Measurements from ENCODE around the gene SORCS3. TPM values are rescaled to one million over a fixed set of nuclear protein-coding genes. Genes with fewer than 3 reads are reported as not detected.

The SORCS3 gene
- total RNA-seq, 2 donors from 2014 or later: not detected

DNA sequence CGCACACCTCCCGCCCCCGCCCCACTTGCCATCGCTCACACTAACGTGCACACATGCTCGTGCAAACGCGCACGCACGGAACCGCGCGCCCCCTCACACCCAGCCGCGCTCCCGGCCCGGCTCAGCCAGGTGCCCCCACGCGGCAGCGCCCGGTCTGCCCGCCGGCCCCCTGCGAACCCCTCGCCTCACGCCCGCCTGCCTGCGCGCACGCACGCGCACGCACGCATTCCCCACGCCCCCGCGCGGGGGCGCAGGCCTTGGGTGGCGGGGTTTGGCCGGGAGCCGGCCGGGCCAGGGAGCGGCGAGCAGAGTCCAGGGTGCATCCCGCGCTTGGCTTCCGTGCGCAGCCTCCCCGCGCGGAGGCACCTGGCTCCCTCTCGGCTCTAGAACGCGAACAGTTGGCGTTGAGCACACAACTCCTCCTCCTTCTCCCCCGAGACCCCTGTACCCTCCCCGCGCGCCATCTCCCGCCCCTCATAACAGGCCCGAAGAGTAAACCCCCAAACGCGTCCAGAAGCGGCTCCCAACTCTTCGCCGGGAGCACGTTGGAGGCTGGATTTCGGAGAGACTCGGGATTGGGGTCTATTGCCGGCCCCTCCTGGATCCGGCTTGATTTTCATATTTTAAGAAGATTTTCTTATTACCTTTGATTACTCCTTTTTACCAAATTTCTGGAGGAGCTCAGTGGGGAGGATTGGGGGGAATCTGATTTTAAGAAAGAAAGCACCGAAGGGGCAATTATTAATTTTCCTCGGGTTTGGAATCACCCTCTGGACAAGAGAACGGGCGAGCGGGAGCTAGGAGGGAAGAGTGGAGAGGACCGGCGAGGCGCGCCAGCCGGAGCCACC is 527 bp upstream of the SORCS3 start:
- Mint-ChIP-seq H3K36me3 (no peaks in the 10 kb centered on the region), H3K27ac (peak overlapping the region in 1 of 2 donors; percentile 50), H3K9me3 (no peaks in the 10 kb centered on the region)
- DNase-seq (ENCODE audit: low spot score in 2 of 2) (no peak), ATAC-seq (no peak)

- DNase-seq (ENCODE audit: low spot score in 2 of 2): no peak
- Mint-ChIP-seq H3K27ac (no peak overlapping the region), H3K9me3 (no peaks in the 10 kb centered on the region), H3K36me3 (no peaks in the 10 kb centered on the region)
- no peak for ATAC-seq
Measured at GRCh38 chr10:104641937-104642657, 1.0 kb downstream of the SORCS3 start.

GRCh38 chr10:104642658-104643302 is 1.7 kb downstream of the SORCS3 start:
- H3K27ac Mint-ChIP-seq: no peak overlapping the region
- ATAC-seq (peak; percentile 5 to 66), DNase-seq (ENCODE audit: low spot score in 2 of 2) (peak in 1 of 2 donors; percentile 58)
- no peaks in the 10 kb centered on the region for H3K9me3 Mint-ChIP-seq
- no peaks in the 10 kb centered on the region for H3K36me3 Mint-ChIP-seq

DNA sequence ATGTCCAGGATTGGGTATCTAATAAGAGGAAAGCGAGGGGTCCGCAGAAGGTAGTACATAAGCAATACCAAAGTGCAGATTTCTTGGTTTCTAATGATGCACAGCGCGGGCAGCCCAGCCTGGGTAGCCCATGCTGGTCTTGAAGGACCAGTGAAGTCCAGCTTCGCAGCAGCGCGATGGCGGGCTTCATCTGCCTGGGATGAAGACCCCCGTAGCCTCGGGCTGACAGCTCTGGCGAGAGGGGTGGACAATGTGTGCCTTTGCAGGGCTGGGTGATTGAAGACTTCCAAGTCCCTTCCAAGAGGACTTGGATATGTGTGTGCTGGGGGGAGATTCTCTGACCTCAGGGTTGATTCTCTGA is 2.2 kb downstream of the SORCS3 start:
- Mint-ChIP-seq H3K27ac (no peak overlapping the region), H3K36me3 (no peaks in the 10 kb centered on the region), H3K9me3 (no peaks in the 10 kb centered on the region)
- ATAC-seq (no peak), DNase-seq (ENCODE audit: low spot score in 2 of 2) (no peak)

- DNase-seq (ENCODE audit: low spot score in 2 of 2) (no peak), ATAC-seq (no peak)
- Mint-ChIP-seq H3K36me3 (no peaks in the 10 kb centered on the region), H3K9me3 (no peaks in the 10 kb centered on the region), H3K27ac (no peak overlapping the region)
Measured at GRCh38 chr10:104646146-104646545, 5.1 kb downstream of the SORCS3 start.

DNA sequence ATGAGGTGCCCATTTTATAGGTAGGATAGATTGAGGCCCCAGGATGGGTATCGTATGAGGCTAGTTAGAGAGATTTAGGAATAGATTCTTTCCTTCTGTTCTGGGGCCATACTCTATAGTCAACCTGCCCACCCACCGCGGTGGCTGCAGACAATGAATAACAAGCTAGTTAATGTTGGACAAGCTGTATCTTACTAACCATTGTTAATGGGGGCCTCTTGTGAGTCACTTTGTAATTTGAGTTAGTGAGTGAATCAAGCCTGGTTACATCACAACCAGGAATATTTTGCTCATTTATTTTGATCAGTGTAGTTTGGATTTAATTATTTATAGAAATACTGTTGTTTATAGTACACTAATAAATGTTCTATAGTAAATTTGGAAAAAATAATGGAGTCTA is 7.3 kb downstream of the SORCS3 start:
- no peak for DNase-seq (ENCODE audit: low spot score in 2 of 2)
- H3K27ac Mint-ChIP-seq: no peak overlapping the region
- no peak for ATAC-seq
- H3K9me3 Mint-ChIP-seq: no peaks in the 10 kb centered on the region
- H3K36me3 Mint-ChIP-seq: no peaks in the 10 kb centered on the region

- H3K9me3 Mint-ChIP-seq: no peaks in the 10 kb centered on the region
- no peak for DNase-seq (ENCODE audit: low spot score in 2 of 2)
Measured at GRCh38 chr10:104650072-104650471, 9.0 kb downstream of the SORCS3 start.

DNA sequence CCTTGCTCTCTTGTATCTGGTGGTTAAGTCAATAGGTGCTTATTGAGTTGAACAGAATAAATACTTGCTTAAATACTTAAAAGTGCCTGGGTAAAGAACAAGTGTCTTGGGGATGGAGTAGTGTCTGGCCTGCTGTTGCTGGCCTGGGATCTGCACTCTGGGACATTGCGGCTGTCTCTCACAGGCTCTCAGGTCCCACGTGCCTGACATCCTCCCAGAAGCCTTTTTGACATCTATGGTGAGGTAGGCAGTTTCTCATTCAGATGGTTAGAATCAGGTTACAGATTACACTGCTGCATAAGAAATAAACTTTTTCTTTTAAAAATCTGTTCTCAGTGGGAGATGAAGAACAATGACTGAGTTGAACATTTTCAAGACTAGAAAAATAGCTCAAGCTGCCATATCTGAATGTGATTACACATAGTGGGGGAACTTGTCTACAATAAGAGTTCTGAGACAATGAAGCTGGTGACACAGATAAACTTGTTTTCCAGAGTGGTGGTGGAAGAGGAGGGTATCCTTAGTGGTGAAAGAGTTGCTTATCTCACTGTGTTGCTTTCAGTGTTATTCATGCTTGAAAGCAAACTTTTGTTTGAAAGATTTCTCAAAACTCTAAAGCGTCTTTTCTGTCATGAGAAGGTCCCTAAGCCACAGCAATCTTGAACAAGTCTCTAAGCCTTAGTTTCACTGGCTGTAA is 9.7 kb downstream of the SORCS3 start:
- Mint-ChIP-seq H3K27ac (no peak overlapping the region), H3K36me3 (no peaks in the 10 kb centered on the region), H3K9me3 (no peaks in the 10 kb centered on the region)
- no peak for ATAC-seq
- DNase-seq (ENCODE audit: low spot score in 2 of 2): no peak

More at GRCh38 chr10:104650072-104650471, 9.0 kb downstream of the SORCS3 start:
- no peak for ATAC-seq
- Mint-ChIP-seq H3K36me3 (no peaks in the 10 kb centered on the region), H3K27ac (no peak overlapping the region)

GRCh38 chr10:104657036-104657435 is 15.9 kb downstream of the SORCS3 start:
- no peak for DNase-seq (ENCODE audit: low spot score in 2 of 2)
- Mint-ChIP-seq H3K27ac (no peak overlapping the region), H3K36me3 (no peaks in the 10 kb centered on the region), H3K9me3 (no peaks in the 10 kb centered on the region)
- ATAC-seq: no peak

DNA sequence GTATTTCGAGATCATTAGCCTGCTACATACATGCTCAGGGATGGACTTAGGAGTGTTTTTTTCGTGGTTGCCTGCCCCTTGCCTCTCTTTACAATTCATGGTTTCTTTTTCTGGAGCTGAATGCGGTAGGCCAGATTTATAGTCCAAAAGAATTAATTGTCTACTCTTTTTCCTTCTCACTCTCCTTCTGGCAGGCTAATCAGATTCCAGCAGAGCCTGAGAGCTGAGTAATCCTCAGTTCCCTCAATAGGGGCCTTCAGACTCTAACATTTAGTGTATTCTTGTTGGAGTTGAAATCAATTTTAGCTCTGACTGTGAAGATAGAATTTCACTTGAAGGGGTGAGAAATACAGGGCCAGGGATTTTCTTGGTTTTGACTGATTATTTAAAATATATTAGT is 16.4 kb downstream of the SORCS3 start:
- Mint-ChIP-seq H3K36me3 (no peaks in the 10 kb centered on the region), H3K9me3 (no peaks in the 10 kb centered on the region), H3K27ac (no peak overlapping the region)
- DNase-seq (ENCODE audit: low spot score in 2 of 2) (no peak), ATAC-seq (no peak)

- DNase-seq (ENCODE audit: low spot score in 2 of 2) (no peak), ATAC-seq (no peak)
- Mint-ChIP-seq H3K36me3 (no peaks in the 10 kb centered on the region), H3K27ac (no peak overlapping the region), H3K9me3 (no peaks in the 10 kb centered on the region)
Measured at GRCh38 chr10:104658067-104658466, 17.0 kb downstream of the SORCS3 start.

DNA sequence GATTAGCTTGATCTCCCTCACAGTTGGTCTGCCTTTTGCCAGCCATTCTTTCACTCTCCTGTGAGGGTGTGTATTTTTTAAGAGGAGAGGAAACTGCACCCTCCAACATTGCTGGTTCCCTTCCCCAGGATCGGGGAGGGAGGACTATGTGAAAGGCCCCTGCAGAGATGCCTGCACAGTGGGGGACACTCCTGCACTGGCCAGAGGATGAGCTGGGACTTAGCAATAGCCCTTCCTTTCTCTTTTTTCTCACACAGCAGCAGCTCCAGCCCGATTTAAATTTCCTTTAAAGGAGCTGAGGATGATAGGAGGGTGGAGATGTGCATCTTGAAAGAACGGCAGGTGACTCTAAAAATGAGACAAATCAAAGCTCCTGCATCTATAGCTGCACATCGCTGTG is 18.7 kb downstream of the SORCS3 start:
- Mint-ChIP-seq H3K36me3 (no peaks in the 10 kb centered on the region), H3K9me3 (no peaks in the 10 kb centered on the region), H3K27ac (no peak overlapping the region)
- DNase-seq (ENCODE audit: low spot score in 2 of 2) (no peak), ATAC-seq (no peak)

DNA sequence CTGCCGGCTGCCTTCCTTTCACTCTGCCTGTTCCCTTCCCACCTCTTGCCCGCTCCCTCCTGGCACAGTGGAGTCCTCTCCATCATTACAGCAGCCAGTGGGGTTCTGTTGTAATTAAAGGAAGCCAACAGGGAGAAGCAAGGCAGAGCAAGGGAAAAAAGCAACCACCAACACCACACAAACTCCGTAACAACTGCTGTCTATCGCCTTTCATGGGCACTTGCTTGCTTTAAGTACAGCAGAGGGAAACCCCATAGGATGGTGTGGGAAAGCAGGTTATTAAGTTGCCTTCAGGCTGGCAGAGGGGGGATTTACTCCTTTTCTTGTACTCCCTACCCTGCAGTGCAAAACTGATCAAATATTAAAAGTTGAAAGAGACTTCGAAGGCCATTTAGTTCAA is 22.0 kb downstream of the SORCS3 start:
- Mint-ChIP-seq H3K9me3 (no peaks in the 10 kb centered on the region), H3K36me3 (no peaks in the 10 kb centered on the region), H3K27ac (no peak overlapping the region)
- ATAC-seq (no peak), DNase-seq (ENCODE audit: low spot score in 2 of 2) (no peak)

DNA sequence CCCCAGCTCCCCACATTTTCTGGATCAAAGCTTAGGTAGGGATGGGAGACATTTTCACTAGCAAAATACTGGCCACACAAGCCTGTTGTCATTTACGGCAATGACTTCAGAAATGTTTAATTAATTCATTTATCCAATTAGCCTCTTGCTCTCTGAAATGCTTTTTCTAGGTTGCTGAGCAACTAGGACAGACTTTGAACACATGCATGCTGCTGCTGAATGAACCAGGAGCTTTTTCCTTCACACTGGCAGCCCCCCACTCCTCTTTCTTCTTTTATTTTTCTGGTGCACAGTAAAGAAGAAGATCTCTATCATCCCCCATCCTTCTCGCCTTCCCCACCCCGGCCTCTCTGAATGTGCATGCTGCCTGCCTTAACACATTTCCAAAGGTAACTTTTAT is 22.5 kb downstream of the SORCS3 start:
- Mint-ChIP-seq H3K27ac (no peak overlapping the region), H3K36me3 (no peaks in the 10 kb centered on the region), H3K9me3 (no peaks in the 10 kb centered on the region)
- ATAC-seq (no peak), DNase-seq (ENCODE audit: low spot score in 2 of 2) (no peak)

GRCh38 chr10:104664205-104664604 is 23.1 kb downstream of the SORCS3 start:
- Mint-ChIP-seq H3K27ac (no peak overlapping the region), H3K36me3 (no peaks in the 10 kb centered on the region), H3K9me3 (peaks cover 0 to under 1% of the 10 kb centered on the region in 2 donors)
- no peak for ATAC-seq
- no peak for DNase-seq (ENCODE audit: low spot score in 2 of 2)

DNA sequence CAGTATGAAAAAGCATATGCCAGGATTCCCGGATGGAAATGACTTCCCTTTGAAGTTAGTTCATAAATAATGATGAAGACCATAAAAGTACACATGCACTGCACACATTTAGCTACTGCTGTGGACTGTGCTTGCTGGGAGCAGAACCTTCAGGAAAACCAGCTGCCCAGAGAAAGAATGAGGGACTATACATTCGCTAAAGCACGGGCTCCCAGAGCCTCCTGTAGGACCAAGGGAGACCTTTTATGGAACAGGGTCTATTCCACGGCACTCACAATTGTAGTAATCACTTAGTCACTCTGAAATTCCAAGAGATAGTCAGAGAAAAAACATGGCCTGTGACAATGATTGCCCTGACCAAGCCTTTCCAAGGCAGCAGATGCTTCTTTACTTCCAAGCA is 24.1 kb downstream of the SORCS3 start:
- H3K36me3 Mint-ChIP-seq: no peaks in the 10 kb centered on the region
- no peak overlapping the region for H3K27ac Mint-ChIP-seq
- DNase-seq (ENCODE audit: low spot score in 2 of 2) (no peak), ATAC-seq (no peak)
- peaks cover 0 to 3% of the 10 kb centered on the region in 2 donors for H3K9me3 Mint-ChIP-seq

GRCh38 chr10:104666106-104666505 is 25.0 kb downstream of the SORCS3 start:
- ATAC-seq (no peak), DNase-seq (ENCODE audit: low spot score in 2 of 2) (no peak)
- Mint-ChIP-seq H3K36me3 (no peaks in the 10 kb centered on the region), H3K9me3 (peaks cover 0 to 3% of the 10 kb centered on the region in 2 donors), H3K27ac (no peak overlapping the region)
